Measurements from ENCODE around the gene ADARB2.
A peak's percentile ranks its signal among the peaks of the same experiment; 100 is the strongest.

The ADARB2 gene

GRCh38 chr10:1376384-1376945 is 360.9 kb downstream of the ADARB2 start:
- DNase-seq: no peak

- DNase-seq: no peak
These were observed 361.8 kb downstream of the ADARB2 start for GRCh38 chr10:1375346-1376170.

DNA sequence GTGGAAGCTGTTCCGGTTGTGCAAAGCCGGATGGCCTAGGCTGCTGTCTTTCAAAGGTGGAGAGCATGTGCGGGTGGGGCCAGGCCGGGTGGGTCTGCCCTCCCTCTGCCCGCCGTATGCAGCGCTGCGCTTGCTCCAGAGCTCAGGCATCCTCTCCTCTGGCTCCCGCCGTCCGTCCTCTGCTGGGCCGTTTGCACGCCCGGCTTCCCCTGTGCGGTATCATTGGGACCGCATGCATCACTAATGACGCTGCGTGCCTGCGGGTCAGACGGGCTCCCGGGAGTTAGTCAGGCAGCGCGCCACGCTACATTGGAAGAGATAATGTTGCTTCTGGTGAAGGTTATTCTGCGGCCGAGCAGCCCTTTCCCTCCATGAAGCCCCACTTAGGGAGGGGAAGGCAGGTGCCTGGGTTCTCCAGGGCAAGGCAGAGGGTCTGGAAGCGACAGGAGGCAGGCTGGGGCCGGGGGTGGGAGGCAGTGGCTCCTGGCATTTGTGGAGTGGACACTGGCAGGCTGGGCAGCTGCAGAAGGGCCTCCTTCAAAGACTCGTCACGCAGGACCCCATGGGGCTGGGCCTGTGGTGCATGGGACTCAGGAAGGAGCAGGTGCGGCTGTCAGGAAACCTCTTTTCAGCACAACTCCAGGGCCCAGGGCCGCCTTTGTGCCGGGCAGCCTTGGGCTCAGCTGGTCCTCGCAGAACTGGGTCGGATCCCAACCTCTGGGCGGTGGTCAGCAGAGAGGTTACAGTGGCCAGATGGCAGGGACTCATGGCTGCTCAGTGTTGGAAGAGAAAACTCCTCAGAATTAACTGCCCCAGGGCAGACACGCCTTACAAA is 362.6 kb downstream of the ADARB2 start:
- no peak for DNase-seq

DNA sequence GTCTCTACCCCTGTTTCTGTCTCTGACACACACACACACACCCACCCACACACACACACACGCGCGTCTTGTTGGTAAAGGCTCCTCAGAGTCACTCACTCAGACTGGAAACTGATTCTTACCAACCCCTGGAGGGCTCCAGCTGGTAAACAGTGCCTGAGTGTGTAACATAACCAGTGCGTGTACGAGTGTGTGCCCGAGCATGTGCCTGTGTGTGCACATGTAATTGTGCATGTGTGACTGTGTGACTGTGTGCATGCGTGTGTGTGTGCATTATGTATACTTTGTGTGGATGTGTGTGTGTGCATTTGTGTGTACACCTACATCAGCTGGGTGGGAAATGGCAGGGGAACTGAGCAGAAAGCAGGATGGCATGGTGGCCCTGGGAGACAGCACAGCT is 364.0 kb downstream of the ADARB2 start:
- no peak for DNase-seq

DNA sequence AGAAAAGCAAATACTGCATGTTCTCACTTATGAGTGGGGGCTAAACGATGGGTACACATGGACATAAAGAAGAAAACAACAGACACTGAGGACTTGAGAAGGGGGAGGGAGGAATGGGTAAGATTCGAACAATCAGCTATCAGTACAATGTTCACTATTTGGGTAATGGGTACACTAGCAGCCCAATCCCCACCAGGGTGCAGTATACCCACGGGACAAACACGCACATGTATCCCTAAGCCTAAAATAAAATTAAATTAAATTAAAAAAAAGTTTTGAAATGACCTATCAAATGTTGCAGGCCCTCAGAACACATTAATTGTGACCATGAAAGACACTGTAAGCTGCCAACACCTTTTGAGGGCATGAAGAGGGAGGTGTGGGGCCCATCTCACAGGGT is 365.1 kb downstream of the ADARB2 start:
- no peak for DNase-seq

GRCh38 chr10:1370298-1370697 is 367.0 kb downstream of the ADARB2 start:
- no peak for DNase-seq

GRCh38 chr10:1369665-1370064 is 367.7 kb downstream of the ADARB2 start:
- DNase-seq: no peak

DNA sequence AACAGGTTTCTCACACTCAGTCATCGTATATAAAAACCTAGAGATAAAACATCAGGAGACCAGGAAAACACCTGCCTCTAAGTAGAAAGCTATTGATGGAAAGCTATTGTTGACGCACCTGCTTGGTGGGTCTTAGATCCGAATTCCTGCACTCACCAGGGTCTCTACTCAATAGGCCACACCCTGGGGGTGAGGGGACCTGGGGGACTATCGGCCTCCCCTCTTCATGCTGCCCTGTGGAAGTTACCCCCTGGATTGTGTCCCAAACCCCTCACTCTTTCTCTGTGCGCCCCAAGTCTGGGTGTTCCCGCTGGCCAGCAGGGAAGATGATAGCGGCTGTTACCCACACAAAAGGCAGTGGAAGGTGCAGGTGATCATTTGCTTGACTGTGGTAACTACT is 368.1 kb downstream of the ADARB2 start:
- no peak for DNase-seq

GRCh38 chr10:1368842-1369171 is 368.5 kb downstream of the ADARB2 start:
- peak; percentile 71 for DNase-seq

DNA sequence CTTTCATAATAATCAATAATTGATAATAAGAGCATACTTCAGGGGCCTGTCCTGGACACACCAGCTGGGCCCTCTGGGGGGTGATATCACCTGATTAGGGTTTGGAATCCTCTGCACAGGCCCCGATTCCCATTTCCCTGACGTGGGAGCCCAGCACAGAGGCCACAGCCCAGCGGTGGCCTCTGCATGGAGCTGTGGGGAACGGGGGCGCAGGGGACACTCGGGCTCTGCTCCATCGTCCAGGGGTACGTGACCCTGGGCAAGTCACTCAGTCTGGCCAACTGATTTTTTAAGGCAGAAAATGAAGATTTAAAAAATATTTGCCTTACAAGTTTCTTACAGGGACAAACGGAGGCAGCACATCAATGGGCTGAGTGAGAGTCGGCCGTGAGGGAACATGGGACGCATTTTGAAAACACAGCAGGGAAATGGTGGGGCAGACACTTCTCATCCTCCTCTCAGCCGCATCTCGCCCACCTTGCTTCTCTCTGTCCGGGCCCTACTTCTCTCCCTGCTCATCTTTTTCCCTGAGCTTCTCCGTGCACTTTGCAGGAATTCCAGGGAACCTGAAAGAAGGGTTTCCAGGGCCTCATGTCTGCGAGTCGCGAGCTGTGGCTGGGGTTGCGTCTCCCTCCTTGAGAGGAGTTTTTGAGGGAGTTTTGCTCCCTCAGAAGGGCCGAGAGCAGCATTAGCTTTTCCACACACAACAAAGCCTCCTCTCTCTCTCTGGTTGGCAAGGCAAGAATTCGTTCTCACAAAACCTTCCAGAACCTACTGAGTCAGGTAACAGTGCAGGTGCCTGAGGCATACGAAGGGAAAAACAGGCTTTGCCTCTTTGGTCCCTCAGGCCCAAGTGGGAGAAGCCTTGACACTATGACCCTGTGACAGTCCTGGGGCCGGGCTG is 369.1 kb downstream of the ADARB2 start:
- no peak for DNase-seq

DNA sequence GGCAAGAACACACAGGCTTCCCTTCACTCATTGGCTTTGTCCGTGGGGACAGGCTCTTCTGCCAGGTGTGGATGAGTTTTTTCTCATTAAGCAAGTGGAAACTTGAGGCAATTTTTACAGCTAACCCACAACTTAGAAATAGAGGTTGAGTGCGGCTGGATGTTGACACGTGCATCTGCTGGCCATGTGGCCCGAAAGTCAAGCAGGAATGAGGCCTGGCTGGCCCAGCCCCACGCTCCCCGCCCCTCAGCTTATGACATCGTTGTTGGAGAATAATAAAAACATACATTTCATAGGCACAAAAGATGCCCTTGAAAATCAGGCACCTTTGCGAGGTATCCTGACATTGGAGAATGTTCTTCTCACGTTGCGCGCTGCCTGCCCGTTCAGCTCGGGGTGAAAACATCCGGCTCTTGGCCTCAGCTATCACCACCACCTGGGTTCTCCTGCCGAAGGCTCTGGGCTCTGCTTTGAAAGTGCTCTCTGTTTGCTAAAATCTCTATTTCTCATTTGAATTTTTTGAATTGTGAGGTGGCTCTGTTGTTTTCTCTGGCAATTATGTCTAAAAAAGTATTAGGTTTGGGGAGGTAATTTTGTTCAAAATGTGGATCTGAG is 370.4 kb downstream of the ADARB2 start:
- no peak for DNase-seq

- DNase-seq: no peak
These were observed 371.0 kb downstream of the ADARB2 start for GRCh38 chr10:1366322-1366691.

DNA sequence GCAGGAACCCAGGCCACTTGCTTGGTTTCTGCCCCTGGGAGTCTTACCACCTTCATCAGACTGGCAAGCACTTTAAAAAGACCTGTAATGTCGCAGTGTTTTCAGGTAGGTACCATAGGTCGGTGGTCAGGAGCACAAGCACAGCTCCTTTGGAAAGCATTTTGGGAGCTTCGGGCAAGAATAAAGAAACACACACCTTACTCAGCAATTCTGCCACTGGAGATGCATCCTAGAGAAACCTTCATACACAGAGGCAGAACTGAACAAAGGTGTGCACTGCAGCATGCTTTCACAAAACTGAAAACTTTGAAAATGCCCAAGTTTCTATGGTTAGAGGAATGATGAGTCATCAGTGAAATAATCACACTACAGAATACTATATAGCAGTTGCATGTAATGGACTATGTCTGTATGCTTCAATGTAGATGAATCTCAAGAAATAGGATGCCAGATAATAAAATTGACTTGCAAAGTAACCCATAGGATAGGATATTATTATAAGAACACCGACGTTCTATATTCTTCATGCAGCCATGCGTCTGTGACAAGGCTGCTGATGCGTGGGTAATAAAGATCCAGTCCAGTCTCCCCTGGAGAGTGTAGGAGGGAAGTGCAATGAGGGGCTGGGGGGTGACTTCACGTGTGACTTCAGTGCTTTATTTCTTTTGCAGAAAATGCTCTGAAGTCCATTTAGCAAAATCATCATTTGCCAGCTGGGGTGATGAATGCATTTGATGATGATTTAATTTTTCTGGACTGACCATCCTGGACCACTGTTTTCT is 371.6 kb downstream of the ADARB2 start:
- no peak for DNase-seq

DNA sequence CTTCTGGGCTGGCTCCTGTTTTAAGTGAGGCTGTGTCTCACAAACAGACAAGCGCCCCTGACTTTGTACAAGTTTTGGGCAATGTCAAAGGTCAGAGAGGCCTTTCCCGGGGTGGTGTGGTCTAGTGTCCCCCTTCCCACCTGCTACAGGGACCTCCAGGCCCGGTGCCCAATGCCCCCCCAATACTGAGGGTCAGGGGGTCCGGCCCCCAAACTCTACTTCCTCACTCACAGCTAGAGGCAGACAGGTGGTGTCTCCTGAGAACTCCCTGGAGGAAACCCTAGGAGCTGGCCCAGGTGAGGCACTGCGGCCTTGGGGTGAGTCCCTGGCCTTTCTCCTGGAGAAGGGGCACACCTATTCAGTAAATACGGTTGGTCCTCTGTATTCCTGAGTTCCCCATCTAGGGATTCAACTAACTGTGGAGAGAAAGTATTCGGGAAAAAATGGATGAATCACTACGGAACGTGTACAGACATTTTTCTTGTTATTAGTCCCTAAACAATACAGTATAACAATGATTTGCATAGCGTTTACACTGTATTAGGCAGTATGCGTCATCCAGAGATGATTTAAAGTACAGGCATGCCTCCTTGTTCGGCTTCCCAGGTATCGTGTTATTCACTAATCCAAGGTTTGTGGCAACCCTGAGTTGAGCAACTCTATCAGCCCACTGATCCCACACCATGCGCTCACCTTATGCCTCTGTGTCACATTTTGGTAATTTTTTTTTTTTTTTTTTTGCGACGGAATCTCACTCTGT is 373.0 kb downstream of the ADARB2 start:
- DNase-seq: no peak

DNA sequence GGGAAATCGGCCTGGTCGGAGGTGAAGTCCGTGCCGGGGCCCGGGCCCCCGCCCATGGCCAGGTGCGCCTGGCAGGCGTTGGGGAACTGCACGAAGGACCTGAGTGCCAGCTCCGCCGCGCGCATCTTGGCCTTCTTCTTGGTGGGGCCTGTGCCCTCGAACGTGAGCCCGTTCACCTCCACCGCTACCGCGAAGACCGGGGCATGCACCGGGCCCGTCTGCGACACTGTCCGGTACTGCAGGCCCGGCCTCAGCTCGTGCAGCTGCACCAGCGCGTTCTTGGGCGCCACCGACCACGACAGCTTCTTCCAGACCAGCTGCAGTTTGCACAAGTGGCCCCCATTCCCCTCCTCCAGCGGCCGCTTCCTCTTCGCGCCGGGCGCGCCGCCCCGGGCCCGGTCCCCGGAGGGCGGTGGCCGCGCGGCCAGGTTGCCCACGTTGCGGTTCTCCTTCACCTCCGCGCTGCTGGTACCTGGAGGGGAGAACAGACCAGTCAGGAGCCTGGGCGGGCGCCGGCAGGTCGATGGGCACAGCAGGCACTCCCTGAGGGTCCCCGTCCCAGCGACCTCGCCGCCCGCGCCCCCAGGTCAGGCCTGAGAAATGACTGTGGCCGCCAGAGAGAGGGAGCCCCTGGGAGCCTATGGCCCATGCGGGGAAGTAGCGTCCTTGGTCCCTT is 373.7 kb downstream of the ADARB2 start:
- no peak for DNase-seq

GRCh38 chr10:1362589-1363445 is 374.5 kb downstream of the ADARB2 start:
- no peak for DNase-seq

DNA sequence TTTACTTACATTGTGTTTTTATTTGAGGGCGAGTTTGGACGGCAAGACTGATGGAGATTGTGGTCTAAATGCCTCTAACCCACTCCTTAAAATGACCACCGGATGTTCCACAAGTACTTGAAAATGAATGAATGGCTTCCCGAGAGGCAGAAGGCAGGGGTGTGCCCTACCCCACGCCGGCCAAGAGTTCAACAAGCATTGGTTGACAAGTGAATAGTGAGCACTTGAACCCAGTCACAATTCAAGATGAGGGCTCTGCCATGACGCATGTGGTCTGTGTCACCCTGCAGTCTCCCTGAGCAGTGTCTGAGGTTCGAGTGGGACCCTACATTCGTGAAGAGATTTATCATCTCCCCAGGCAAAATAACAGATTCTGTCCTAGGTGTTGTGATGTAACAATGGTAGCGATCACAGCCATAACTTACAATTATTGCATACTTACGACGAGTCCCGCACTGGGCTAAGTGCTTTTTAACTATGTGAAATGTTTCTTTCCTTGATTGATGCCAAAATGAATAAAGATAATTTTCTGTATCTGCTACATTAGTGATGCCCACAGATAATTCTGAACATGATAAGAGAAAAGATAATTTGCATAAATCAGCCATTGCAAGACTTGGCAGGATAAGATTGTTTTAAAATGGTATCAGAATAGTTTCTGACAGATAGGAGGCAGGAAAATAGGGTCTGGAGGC is 375.8 kb downstream of the ADARB2 start:
- DNase-seq: no peak

DNA sequence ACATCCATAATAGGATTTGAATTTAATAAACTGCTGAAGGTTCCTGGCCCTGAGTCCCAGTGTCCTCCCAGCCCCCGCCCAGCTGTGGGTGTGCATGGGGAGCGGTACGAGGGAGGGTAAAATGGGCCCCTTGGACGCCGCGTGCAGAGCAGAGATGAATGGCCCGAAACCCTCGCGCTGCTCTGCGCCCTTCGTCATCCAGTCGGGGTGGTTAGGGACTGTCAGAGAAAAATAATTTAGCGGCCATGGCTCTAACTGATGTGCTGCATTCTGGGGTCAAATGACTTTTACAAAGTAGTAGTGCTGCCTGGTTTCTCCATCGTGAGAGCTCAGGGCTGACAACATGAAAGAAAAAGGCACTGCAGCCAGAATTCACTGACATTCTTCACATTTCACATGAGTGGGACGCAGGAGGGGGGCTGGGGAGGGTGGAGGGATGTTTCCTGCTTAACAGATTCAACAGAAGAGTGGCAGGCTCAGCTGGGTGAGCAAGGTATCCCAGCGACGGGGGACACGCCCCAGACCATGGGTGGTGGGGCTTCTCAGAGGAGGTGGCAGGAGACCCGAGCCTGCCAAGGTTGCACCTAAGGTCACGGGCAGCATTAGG is 376.7 kb downstream of the ADARB2 start:
- no peak for DNase-seq

Data from activated CD4-positive, alpha-beta T cell treated with anti-CD3 and anti-CD28 coated beads for 48 hours (primary cell).